Dedifferentiated amniotic fluid mesenchymal stem cell (primary cell): ENCODE measurements around the gene FYB2.
"Not testable (repeated sequence)": the region's sequence is repeated elsewhere in the genome, so short reads cannot be mapped to it uniquely, and the experiment has no call there.

ENCODE experiments used
- DNase-seq: peaks from one replicate; pipeline ENCODE4 v3.0.0-alpha.2; 2016; ENCODE audit errors: extremely low spot score

The FYB2 gene

GRCh38 chr1:56797065-56797685 lies 22.0 kb downstream of the FYB2 start:
- DNase-seq: no peak

DNA sequence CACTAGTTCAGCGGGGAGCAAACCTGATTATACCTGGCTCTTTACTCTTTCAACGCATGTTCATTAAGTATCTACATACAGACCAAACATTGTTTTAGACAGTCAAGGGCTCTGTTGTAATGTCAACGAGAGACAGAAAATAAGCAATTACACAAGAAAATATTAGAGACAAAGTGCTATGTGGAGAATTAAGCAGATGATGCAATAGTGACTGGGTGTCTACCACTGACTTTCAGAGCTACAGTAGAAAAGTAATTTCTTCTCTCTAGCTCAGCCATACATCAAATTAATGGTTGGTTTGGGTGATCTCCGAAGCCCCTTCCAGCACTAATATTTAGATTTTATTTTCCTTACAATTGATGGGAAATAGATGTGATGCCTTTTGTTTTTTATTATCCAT lies 23.3 kb downstream of the FYB2 start:
- no peak for DNase-seq

GRCh38 chr1:56790036-56790435 lies 29.2 kb downstream of the FYB2 start:
- no peak for DNase-seq

- no peak for DNase-seq
Measured at GRCh38 chr1:56788588-56788987, 30.6 kb downstream of the FYB2 start.

- no peak for DNase-seq
Measured at GRCh38 chr1:56788102-56788501, 31.1 kb downstream of the FYB2 start.

DNA sequence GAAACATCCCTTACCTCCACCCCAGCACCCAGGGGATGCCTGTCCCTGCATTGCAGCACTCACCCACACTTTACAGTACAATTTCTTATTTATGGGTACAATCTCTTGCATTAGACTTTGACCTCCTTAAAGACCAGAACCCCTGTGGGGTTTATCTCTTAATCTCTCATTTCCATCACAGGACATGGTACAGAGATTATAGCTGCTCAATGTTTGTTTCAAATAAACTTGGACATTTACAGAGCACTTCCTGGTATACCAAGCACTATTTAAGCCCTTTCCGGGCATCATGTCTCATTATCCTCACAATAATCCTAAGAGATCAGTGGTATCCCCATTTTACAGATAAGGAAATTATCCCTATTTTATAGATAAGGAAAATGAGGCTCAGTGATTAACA lies 31.9 kb downstream of the FYB2 start:
- no peak for DNase-seq

- no peak for DNase-seq
Measured at GRCh38 chr1:56782773-56783172, 36.4 kb downstream of the FYB2 start.

GRCh38 chr1:56780826-56781225 lies 38.4 kb downstream of the FYB2 start:
- no peak for DNase-seq

- no peak for DNase-seq
Measured at GRCh38 chr1:56780128-56780750, 39.0 kb downstream of the FYB2 start.

- no peak for DNase-seq
Measured at GRCh38 chr1:56777972-56778371, 41.2 kb downstream of the FYB2 start.

DNA sequence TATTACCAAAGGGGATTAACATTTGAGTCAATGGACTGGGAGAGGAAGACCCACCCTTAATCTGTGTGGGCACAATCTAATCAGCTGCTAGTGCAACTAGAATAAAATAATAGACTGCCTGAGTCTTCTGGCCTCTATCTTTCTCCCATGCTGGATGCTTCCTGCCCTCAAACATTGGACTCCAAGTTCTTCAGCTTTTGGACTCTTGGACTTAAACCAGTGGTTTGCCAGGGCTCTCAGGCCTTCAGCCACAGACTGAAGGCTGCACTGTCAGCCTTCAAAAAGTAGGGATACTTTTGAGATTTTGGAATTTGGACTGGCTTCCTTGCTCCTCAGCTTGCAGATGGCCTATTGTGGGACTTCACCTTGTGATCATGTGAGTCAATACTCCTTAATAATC lies 44.5 kb downstream of the FYB2 start:
- DNase-seq: not testable (repeated sequence)

GRCh38 chr1:56774067-56774609 lies 45.1 kb downstream of the FYB2 start:
- no peak for DNase-seq

DNA sequence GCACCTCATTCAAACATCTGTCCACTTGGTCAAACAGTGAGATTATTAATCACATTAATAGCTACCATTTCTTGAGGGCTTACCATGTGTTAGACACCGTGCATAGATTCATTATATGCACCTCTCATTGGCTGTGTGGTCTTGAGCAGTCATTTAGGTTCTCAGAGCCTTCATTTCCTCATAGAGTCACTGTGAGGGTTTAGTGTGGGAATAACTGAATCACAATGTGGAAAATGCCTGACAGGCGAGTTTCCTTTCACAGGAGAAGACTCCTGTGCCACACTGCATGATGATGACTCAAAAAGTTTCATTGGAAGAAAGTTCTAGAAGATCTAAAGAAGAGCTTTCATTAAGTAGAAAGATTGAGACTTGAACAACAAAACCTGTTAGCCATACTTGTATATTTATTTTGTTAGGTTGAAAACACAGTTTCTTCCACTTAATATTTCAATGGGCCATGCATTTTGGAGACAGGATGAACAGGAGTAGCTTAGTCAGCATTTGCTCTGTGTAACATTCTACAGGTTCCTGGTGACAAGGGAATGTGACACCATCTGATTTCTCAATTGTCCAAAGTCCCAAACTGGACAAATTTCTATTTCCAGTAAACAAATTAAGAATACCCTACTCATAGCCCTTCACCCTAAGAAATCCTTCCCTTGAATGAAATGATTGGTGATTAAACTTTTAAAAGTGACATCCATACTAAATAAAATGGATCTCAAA lies 45.7 kb downstream of the FYB2 start:
- DNase-seq: no peak

GRCh38 chr1:56771717-56772116 lies 47.5 kb downstream of the FYB2 start:
- DNase-seq: no peak

DNA sequence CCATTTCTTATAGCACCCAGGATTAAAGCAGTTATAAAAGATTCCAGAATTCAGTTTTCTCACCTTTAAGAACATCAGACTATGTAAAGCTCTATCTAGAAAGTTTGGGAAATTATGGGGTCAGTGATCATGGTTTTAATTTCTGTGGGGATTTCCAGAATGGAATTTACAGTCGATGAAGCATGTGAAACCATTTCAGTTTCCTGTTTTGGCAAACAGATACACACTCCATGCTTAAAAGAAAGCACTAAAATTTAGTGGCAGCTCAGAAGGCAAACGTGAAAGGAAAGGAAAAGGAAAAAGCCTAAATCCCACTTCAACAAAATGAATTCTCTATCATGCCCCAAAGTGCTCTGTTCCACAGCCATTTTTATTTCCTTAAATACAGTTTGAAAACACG lies 60.4 kb downstream of the FYB2 start:
- DNase-seq: no peak

GRCh38 chr1:56758135-56758534 lies 61.1 kb downstream of the FYB2 start:
- DNase-seq: no peak

DNA sequence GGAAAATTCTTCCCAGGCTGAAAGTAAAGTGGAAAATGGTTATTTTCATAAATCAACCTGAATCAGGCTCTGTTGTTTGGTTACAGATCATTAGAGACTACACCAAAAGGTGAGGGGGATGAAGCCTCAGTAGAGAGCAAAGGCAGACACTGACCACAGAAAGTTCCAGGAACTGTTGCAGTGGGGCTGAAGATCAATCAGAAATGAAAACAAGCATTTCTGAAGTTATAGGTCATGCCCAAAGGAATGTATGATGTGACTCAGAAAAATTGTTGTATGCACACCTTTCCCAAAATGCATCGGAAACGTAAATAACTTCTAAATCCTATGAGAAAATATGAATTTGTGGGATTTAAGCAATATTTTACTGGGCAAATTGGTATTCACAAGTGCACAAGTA lies 63.3 kb downstream of the FYB2 start:
- no peak for DNase-seq

- no peak for DNase-seq
Measured at GRCh38 chr1:56754708-56755479, 64.3 kb downstream of the FYB2 start.

GRCh38 chr1:56745231-56745630 lies 74.0 kb downstream of the FYB2 start:
- DNase-seq: no peak

DNA sequence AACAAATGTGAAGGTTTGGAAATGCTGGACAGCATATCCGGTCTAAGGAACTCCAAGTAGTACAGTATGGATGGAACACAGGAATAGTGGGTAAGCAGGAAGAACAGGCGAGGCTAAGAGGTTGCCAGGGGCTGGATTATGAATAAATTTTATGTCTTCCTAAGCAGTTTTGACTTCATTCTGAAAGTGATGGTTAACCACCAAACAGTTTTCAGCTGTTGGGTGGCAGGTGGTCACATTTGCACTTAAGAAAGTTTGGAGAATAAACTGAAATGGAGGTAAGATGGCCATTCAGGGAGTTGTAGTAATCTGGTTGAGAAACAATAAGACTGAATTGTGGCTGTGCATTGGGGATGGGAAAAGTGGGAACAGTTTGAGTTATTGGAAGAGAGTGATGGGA lies 90.2 kb downstream of the FYB2 start:
- no peak for DNase-seq

- no peak for DNase-seq
Measured at GRCh38 chr1:56726706-56727105, 92.5 kb downstream of the FYB2 start.

DNA sequence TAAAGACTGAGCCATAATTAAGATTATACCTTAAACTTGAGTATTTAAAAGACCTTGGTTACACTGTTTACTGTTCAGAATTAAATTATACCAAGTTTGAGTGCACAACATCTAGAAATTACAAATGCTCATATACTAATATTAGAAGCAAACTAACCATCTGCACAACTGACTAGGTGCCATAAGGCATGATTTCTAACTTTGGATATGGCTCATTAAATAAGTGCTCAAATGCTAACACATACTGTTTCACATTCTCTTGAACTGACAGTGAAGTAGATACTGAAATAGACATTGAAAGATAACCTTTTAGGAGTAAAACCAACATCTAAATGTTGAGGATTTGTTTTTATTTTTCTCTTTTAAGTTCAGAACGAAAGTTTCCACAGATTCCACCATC lies 100.0 kb downstream of the FYB2 start:
- no peak for DNase-seq
